ENCODE measurements around the gene OR51M1. TPM values are rescaled to one million over a fixed set of nuclear protein-coding genes. Genes with fewer than 3 reads are reported as not detected.

Gene OR51M1
- total RNA-seq, 1 donor: under 0.01 TPM

GRCh38 chr11:5366856-5367255 lies 16.8 kb upstream of the OR51M1 start:
- peak; percentile 28 for DNase-seq (ENCODE audit: low read depth)
- no peak for TF ChIP-seq CTCF (IDR thresholded peaks at IDR 0.05; ENCODE audit: insufficient read depth, low read length)
- H3K4me3 ChIP-seq (ENCODE audit: low read depth, low read length): no peak overlapping the region

GRCh38 chr11:5367448-5368074 lies 16.1 kb upstream of the OR51M1 start:
- DNase-seq (ENCODE audit: low read depth): peak; percentile 97
- no peak for TF ChIP-seq CTCF (IDR thresholded peaks at IDR 0.05; ENCODE audit: insufficient read depth, low read length)
- H3K4me3 ChIP-seq (ENCODE audit: low read depth, low read length): no peak overlapping the region

- DNase-seq (ENCODE audit: low read depth): no peak
- no peak for TF ChIP-seq CTCF (IDR thresholded peaks at IDR 0.05; ENCODE audit: insufficient read depth, low read length)
- no peak overlapping the region for H3K4me3 ChIP-seq (ENCODE audit: low read depth, low read length)
Measured at GRCh38 chr11:5368502-5369043, 15.0 kb upstream of the OR51M1 start.

- peak; percentile 68 for TF ChIP-seq CTCF (IDR thresholded peaks at IDR 0.05; ENCODE audit: insufficient read depth, low read length)
- peak; percentile 77 for DNase-seq (ENCODE audit: low read depth)
Measured at GRCh38 chr11:5369789-5370188, 13.8 kb upstream of the OR51M1 start.

GRCh38 chr11:5380740-5381342 lies 2.8 kb upstream of the OR51M1 start:
- DNase-seq (ENCODE audit: low read depth): peak; percentile 83
- H3K4me3 ChIP-seq (ENCODE audit: low read depth, low read length): no peak overlapping the region
- peak; percentile 87 for TF ChIP-seq CTCF (IDR thresholded peaks at IDR 0.05; ENCODE audit: insufficient read depth, low read length)

More at GRCh38 chr11:5369789-5370188, 13.8 kb upstream of the OR51M1 start:
- H3K4me3 ChIP-seq (ENCODE audit: low read depth, low read length): no peak overlapping the region

- no peak overlapping the region for H3K4me3 ChIP-seq (ENCODE audit: low read depth, low read length)
- DNase-seq (ENCODE audit: low read depth): no peak
- no peak for TF ChIP-seq CTCF (IDR thresholded peaks at IDR 0.05; ENCODE audit: insufficient read depth, low read length)
Measured at GRCh38 chr11:5384335-5384734, 723 bp downstream of the OR51M1 start.

Measured in fibroblast of the aortic adventitia (primary cell).